HG03135 (cell line): ENCODE measurements around the gene ZNF576.
A peak's percentile ranks its signal among the peaks of the same experiment; 100 is the strongest.
"Not testable (repeated sequence)": the region's sequence is repeated elsewhere in the genome, so short reads cannot be mapped to it uniquely, and the experiment has no call there.

Experiments used
- ATAC-seq: cut with Tn5 transposase; IDR thresholded peaks from one replicate; pipeline ENCODE4 v1.9.1; 2021; ENCODE audit warnings: mild to moderate bottlenecking, moderate library complexity; ENCODE audit not compliant: unreplicated experiment

Gene ZNF576

DNA sequence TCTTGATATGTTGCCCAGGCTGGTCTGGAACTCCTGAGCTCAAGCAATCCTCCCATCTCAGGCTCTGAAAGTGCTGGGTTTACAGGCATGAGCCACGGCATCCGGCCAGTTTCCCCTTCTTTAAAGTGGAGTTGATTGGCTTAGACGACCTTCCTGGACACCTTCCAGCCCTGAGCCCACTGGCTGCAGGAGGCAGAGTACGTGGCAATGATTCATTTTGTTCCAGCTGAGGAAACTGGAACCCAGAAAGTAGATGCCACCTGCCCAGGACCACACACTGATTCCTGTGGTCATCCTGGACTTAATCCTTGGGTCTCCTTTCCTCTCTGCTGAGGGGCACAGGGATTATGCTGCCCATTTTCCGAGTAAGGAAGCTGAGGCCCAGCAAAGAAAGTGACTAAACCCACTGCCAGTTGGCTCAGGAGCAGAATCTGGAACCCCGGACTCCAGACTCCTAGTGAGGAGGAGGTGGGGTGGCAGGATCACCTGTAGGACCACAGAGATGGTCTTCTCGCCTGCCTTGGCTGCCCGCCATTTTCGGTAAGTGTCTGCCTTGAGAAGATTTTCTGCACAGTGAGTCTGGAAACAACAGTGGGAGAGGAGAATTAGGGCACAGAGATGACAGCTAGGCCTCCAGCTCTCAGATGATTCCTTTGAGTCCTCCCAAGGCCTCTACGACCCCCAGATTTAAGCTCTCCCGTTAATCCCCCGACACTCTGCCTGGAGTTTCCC is 21.8 kb upstream of the ZNF576 start:
- no peak for ATAC-seq

DNA sequence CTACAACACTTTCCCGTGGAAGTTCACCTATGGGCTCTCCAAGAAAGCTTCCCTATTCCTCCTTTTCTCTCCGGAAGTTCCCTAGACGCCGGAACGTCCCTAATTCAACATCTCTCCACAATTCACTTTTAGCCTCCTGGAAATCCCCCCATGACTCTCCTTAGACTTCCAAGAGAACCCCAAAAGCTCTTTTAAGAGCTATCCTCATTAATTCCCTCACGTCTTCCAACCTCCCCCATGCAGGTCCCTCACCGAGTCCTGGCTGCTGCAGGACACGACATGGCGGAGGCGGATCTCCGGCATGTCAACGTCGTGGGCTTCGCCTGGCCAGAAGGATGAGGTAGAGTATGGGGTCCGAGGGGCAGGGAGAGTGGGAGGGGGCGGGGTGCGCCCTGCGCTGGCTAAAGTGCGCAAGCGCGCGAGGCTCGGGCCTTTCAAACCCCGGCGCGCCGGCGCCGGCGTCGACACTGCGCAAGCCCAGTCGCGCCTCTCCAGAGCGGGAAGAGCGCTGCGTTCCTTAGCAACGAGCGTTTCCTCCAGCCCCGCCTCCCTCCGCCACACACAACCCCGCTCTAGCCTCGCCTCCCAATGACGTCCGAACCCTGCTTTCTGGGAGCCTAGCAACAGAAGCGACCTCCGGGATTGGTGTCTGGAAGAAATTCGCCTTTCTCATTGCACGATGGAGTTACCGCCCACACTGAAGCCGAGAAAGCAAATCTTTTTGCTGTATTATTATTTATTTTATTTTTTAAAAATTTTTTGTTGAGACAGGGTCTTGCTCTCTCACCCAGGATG is 21.0 kb upstream of the ZNF576 start, which contains the start of the genes PINLYP and XRCC1:
PINLYP (plus strand) TSS at position 646 of the 795 bp plus-strand sequence. CDS start 1,391 bp downstream, outside the sequence.
XRCC1 (minus strand) TSS at position 372 of the 795 bp plus-strand sequence; CDS start at position 303, 69 bp downstream.
- ATAC-seq: peak; percentile 97

DNA sequence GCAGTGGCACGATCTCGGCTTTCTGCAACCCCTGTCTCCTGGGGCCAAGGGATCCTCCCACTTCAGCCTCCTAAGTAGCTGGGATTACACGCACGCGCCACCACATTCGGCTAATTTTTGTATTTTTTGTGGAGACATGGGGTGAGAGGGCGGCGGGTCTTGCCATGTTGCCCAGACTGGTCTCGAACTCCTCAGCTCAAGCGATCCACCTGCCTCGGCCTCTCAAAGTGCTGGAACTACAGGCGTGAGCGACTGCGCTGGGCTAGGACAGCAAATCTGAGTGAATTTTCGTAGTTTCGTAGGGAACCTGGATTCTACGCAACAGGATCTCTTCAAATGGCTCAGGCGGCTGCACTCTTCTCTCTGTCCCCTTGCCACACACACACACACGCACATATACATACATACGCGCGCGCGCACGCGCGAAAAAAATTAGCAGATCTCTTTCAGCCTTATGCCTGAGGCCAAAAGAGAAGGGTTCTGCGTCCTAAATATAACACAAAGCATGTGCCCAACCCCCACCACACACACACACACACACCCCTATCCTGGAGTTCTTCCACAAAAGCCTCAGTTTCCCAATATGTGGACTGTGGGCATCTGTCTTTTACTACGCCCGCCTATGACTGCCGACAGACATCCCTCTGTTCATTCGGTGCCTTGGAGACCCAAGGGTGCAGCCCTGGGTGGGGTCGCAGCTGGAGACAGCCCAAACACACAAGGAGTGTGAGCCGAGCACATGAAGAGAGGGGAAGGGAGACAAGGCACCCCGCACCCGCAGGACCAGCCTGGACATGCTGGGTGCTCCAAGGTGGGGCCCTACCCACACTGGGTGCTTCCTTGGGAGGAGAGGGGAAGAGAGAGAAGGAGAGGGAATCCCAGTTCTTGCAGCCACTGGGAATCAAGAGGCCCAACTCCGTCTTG is 20.2 kb upstream of the ZNF576 start:
- ATAC-seq: no peak

DNA sequence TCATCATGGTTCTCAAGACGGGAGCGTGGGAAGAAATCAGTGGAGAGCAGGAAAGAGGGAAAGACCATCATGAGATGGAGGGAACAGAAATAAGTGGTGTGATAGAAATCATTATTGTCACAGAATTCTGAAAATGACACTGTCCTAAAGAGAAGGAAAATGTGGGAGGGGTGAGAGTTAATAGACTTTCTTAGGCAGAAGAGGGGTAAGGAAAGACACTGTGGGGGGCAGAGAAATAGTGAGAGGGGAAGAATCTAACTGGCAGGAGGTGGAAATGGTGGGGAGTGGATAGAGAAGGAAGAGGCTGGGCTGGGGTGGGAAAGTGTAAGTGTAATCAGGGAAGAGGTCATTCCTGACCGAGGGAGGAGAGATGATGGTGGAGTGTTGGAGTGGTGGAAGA is 17.6 kb upstream of the ZNF576 start:
- ATAC-seq: no peak

DNA sequence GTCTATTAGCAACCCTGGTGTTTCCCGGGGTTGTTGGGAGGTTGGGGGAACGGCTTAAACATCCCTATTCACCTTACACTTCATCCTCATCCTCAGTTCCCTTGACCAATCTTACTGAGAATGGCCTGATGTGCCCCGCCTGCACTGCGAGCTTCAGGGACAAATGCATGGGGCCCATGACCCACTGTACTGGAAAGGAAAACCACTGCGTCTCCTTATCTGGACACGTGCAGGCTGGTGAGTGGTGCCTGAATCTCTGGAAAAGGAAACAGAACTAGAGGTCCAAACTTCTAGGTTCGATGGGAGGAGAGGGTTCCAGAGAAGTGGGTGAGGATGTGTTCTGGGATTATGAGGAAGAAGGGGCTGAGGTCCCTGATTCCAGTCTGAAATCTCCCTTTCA is 14.9 kb upstream of the ZNF576 start:
- no peak for ATAC-seq

DNA sequence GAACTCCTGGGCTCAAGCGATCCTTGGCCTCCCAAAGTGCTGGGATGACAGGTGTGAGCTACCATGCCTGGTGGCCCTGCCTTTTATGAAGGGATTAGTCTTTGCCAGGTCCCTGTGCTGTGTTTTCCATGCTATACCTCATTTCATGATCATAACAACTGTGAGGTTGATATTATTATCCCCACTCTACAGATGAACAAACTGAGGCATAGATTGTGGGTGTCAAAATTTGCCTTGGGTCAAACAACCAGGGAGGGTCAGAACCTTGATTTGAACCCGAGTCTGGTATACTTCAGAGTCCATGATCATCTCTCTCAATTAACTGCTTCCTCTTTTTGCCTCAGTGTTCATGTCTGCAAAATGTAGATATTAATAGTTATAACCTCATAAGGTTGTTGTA is 13.9 kb upstream of the ZNF576 start:
- ATAC-seq: no peak

DNA sequence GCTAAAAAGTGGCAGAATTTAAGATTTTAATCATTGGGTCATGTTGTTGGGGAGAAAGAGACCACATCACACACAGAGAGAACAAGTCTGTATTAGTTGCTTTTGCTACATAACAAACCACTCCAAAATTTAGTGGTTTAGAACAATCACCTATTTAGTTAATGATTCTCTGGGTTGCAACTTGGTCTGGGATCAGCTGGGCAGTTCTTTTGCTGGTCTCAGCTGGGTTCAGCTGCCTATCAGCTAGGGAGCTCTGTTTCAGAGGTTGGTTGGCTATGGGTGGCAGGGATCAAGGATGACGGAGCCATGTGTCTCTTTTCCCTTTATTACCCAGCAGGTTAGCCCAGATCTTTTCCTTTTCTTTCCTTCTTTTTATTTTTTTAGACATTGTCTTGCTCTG is 11.9 kb upstream of the ZNF576 start:
- no peak for ATAC-seq

DNA sequence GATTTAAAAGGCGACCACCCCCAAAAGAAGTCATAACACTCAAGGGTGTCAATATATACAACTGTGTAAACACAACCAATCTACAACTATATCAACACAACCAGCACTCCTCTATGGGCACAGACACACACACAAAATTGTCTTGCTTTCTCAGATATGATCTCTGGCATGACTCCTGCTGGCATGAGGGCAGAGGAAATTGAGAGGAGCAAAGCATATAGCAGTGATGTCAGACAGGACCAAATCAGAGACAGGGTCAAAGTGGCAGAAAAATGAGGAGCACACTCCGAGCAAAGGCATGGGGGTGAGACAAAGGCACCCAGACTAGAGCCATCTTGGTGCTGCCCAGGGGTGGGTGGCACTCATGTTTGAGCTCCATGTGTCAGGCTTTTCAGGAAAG is 10.0 kb upstream of the ZNF576 start:
- no peak for ATAC-seq

DNA sequence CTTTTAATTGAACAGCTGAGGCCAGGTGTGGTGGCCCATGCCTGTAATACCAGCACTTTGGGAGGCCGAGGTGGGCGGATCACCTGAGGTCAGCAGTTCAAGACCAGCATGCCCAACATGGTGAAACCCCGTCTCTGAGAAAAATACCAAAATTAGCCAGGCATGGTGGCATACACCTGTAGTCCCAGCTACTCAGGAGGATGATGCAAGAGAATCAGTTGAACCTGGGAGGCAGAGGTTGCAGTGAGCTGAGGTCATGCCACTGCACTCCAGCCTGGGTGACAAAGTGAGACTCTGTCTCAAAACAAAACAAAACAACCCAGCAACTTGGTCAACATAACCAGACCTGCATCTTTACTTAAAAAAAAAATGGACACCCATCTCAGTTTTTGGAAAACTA is 9.4 kb upstream of the ZNF576 start:
- ATAC-seq: not testable (repeated sequence)

DNA sequence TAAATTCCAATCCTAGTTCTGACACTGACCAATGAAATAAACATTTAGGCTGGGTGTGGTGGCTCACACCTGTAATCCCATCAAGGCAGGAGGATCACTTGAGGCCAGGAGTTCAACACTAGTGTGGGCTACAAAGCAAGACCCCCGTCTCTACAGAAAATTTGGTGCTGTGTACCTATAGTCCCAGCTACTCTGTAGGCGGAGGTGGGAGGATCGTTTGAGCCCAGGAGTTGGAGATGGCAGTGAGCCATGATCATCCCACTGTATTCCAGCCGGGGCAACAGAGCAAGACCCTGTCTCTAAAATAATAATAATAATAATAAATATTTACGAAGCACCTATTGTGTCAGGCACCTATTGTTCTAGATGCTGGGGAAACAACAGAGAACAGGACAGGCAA is 7.1 kb upstream of the ZNF576 start:
- ATAC-seq: no peak

DNA sequence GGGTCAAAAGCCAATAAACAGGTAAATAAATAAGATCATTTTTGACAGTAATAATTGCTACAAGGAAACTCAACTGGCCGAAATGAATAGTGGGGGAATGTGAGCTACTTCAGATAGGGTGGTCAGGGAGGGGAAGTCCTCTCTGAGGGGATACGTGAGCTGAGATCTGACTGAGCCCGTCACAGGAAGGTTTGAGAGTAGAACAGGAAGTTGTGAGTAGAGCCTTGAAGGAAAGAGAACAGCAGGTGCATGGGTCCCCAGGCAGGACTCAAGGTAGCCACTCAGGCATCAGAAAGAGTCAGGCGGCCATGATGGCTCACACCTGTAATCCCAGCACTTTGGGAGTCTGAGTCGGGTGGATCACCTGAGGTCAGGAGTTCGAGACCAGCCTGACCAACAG is 6.7 kb upstream of the ZNF576 start:
- no peak for ATAC-seq

DNA sequence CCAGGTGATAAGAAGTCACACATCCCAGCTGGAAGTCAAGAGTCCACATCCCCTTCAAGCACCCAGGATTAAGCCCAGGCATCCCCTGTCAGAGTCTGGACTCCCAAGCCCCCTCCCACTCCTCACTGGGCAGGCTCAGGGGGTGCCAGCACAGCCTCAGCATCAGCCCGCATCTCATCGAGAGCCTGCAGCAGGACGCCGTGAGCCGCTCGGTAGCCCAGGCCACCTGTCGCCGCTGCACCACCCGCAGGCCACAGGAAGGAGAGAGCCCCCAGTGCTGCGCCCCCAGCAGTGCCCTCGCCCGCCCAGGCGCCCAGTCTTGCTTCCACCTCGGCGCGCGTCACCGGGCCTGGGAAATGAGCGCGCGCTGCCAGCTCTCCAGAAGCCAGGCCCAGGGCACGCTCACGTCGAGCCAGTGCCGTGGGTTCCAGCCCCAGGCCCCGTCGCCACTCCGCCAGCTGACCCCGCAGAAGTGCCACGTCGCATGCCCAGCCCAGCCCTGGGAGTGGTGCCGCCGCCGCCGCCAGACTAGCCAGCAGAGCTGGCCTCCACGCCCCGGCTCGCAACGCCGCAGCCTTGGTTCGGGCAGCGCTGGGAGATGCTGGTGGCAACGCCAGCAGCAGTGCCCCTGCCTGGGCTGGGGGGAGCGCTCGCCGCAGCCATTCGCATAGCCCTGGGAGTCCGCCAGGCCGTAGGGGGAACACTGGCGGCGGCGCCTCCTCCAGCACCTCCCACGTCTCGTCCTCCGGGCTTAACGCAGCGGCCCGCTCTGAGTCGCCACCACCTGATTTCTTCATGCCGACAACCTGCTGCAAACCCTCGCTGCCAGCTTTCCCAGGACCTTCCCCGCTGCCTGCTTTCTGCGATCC is 4.3 kb upstream of the ZNF576 start:
- no peak for ATAC-seq

DNA sequence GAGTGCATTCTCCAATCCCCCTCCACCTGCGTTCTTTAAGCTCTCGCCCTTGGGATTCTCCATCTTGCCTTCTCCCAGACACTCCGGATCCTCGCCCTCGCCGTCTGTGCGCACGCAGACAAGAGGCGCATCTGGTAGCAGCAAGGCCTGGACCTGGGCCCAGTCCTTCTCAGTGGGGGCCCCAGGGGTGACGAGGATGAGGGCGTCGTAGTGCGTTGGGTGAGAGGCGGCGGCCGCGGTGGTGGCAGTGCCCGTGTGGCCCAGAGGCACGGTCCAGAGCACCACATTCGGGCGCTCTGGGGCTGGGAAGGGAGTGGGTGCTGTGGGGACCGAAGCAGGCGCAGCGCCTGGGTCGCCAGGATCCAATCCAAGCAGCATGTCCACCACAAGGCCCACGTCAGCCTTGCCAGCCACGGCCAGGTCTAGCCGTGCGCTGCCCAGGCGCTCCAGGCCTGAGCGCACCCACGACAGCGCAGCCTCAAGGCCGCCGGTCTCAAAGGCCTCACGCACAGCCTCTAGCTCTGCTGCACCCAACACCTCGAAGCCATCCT is 3.5 kb upstream of the ZNF576 start:
- ATAC-seq: no peak

DNA sequence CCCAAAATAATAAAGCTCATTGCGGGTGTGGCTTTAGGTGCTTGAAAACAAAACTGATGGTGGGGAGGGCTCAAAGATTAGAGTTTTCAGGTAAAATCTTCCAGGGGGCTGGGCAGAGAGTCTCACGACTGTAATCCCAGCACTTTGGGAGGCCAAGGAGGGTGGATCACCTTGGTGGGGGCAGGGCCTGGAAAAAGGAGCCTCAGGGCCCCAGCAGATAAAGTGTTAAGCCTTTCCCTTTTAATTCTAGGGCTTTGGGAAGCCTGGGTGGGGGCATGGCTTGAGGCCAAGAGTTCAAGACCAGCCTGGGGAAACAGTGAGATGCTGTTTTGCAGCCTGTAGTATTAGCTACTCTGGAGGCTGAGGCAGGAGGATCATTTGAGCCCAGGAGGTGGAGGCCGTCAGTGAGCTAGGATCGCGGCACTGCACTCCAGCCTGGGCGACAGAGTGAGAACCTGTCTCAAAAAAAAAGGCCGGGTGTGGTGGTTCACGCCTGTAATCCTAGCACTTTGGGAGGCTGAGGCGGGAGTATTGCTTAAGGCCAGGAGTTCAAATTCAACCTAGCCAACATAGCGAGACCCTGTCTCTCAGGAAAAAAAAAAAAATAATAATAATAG is 2.2 kb upstream of the ZNF576 start:
- ATAC-seq: no peak

DNA sequence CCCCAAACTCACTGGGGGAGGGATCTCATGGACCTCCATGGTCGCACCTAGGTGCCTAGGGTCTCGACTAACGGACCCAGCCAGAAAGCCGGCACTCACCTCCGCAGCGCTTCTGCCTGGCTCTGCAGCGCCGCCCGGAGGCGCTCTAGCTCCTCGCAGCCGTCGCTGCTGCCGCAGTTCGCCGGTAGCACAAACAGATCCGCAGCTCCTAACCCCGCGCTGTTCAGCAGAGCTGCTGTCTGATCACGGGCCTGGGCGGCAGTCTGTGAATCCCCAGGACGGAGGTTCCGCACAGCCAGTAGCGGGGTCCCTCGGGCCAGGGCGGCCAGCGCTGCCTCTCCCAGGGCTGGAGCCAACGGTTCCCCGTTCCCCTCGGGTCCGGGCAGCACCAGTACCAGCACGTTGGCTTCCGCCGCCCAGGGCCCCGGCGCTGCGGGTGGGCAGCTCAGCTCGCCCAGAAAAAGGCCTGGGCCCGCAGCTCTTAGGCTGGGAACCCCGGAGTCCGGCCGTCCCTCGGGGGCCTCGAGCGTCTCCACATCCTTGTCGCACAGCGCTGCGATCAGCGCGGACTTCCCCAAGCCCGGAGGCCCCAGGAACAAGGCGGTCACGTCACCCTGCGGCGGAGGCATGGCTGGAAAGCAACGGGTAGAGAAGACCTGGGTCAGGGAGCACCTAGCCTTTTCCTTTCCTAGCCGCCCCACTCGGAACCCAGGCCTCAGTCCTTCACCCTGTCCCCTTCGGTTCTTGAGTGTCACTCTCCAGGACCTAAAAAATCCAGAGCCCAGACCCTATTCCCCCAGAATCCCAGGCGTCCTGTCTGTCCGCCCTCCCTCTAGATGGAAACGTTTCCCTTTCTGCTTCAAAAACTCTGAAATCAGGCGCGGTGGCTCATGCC is 1.4 kb upstream of the ZNF576 start:
- ATAC-seq: no peak

DNA sequence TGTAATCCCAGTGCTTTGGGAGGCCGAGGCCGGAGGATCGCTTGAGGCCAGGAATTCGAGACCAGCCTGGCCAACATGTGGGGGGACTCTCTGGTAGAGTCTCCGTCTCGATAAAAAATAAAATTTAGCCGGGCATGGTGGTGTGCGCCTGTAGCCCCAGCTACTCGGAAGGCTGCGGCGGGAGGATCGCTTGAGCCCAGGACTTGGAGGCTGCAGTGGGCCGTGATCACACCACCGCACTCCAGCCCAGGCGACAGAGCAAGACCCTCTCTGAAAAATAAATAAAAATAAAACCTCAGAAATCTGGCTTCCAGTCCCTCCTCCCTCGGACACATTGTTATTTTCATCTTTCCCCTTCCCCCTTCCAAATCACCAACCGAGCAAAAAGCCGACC is 793 bp upstream of the ZNF576 start:
- ATAC-seq: no peak

DNA sequence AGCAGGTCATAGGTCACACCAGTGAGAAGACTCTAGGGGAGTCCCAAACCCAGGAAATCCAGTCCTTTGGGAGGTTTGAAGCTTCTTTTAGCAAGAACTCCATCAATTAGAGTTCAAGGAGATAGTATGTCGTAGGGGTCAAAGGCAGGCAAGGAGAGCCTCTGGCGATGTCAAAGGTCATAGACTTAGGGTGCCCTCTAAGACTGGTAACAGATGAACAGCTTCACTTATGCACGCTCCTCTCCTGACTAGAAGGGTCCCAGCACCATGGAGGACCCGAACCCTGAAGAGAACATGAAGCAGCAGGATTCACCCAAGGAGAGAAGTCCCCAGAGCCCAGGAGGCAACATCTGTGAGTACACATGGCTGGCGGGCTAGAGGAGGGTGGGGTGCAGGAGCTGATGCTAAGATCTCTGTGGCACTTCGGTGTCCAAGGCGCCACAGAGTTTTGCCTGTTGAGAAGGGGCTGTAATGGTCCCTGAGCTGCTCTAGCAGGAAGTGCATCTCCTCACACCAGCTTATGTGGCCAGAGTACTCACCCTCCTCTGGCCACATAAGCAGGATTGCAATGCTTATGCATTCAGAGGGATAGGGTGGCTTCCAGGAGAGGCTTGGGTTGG is 557 bp downstream of the ZNF576 start:
- ATAC-seq: no peak

DNA sequence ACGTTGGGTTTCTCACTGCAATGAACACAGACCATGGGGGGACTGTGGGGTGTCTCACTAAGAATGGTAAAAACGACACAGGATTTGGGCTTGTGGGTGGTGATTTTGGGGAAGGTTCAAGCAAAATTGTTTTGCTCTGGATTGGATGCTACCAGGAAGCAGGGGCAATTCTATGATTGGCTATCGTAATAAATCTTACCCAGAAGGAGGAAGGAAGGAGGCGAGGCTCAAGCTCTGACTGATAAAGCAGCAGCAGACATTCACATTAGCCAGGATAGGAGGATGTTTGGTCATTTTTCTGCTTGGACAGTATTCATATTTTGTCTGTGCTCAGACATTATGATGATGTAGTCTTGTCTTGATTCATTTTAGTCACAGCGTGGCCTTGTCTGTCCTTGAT is 1.5 kb downstream of the ZNF576 start:
- no peak for ATAC-seq
